GM12878 (cell line): Measurements from ENCODE around the gene TMCO6. TPM values are rescaled to one million over a fixed set of nuclear protein-coding genes. Genes with fewer than 3 reads are reported as not detected.

ENCODE experiments used
- ATAC-seq: fragments of 200-7000 bp; cut with Tn5 transposase; 3 replicates; pipeline ENCODE4 v1.9.1; 2020; ENCODE audit warnings: mild to moderate bottlenecking, moderate library complexity
- BruUV-seq: library from RNA; stranded (reverse); fragments of 400-500 nt; replicated peaks from 2 replicates; lab custom pipeline; 2021; lab: Mats Ljungman, UMichigan
- CTCF ChIA-PET: fragments of 300-600 bp; sonication (Branson Sonifier 250); formaldehyde crosslinking; extraction: SDS; loops from one replicate; lab custom pipeline; 2021; ENCODE audit warnings: inconsistent platforms; lab: Yijun Ruan, JAX
- POLR2A ChIA-PET: fragments of 350-600 bp; formaldehyde crosslinking; extraction: SDS; loops from one replicate; lab custom pipeline; 2021; ENCODE audit warnings: inconsistent platforms; lab: Charles Lee
- RAD21 ChIA-PET: fragments of 300-600 bp; sonication (Branson Sonifier 250); formaldehyde crosslinking; loops from one replicate; lab custom pipeline; 2023; ENCODE audit warnings: antibody characterized with exemption; ENCODE audit not compliant: unreplicated experiment; lab: Charles Lee
- SMC1A ChIA-PET: fragments of 300-600 bp; sonication (Branson Sonifier 250); formaldehyde crosslinking; loops from one replicate; lab custom pipeline; 2023; ENCODE audit not compliant: unreplicated experiment, uncharacterized antibody; lab: Charles Lee
- DNase-seq: peaks from one replicate; pipeline ENCODE4 v3.0.0-alpha.2; 2011; ENCODE audit warnings: low read depth, low spot score
- FAIRE-seq: peaks from 3 replicates; lab custom pipeline; 2011; peaks lifted over from hg19 to GRCh38; lab: Jason Lieb, UNC
- H2AFZ ChIP-seq: 2 replicates; pipeline ENCODE4 v1.6.0; 2011; ENCODE audit warnings: low read depth, low read length, control low read depth; ENCODE audit not compliant: control insufficient read depth
- H3K27ac ChIP-seq: 2 replicates; pipeline ENCODE4 v1.5.1; 2011; ENCODE audit warnings: control low read depth; ENCODE audit not compliant: control insufficient read depth, insufficient read depth
- H3K27me3 ChIP-seq, 2 experiments: replicated peaks in 1 of 2; 2 replicates each; pipeline versions ENCODE4 v1.6.0 to v1.6.1; 2011; ENCODE audit warnings: low read length in 1 of 2; ENCODE audit not compliant: control insufficient read depth in 2 of 2, insufficient read depth in 2 of 2
- H3K36me3 ChIP-seq, 2 experiments: 2 replicates each; pipeline ENCODE4 v1.5.1; 2011; ENCODE audit warnings: low read length in 1 of 2; ENCODE audit not compliant: control insufficient read depth in 2 of 2, insufficient read depth in 2 of 2
- H3K4me1 ChIP-seq: 2 replicates; pipeline ENCODE4 v1.6.1; 2011; ENCODE audit warnings: mild to moderate bottlenecking, low read length, moderate library complexity, mixed read lengths; ENCODE audit not compliant: control insufficient read depth, insufficient read depth
- H3K4me2 ChIP-seq: 2 replicates; pipeline ENCODE4 v1.6.0; 2011; ENCODE audit warnings: control low read depth; ENCODE audit not compliant: control insufficient read depth, insufficient read depth
- H3K4me3 ChIP-seq: fragments of 200-600 bp; sonication (generic); 2 replicates; pipeline ENCODE4 v1.5.1; 2016
- H3K79me2 ChIP-seq: 2 replicates; pipeline ENCODE4 v1.6.0; 2011; ENCODE audit warnings: low read length; ENCODE audit not compliant: control insufficient read depth, insufficient read depth
- H3K9ac ChIP-seq: 2 replicates; pipeline ENCODE4 v1.8.0; 2011; ENCODE audit warnings: low read length, control low read depth, mixed read lengths; ENCODE audit not compliant: control insufficient read depth, insufficient read depth
- H3K9me3 ChIP-seq: replicated peaks from 3 replicates; pipeline ENCODE4 v1.5.1; 2011; ENCODE audit warnings: mild to moderate bottlenecking, low read length; ENCODE audit not compliant: control insufficient read depth, insufficient read depth
- H4K20me1 ChIP-seq: 2 replicates; pipeline ENCODE4 v1.6.0; 2011; ENCODE audit not compliant: control insufficient read depth, insufficient read depth
- BCL3 ChIP-seq: IDR thresholded peaks from 2 replicates; pipeline ENCODE4 v1.6.1; 2011; ENCODE audit warnings: borderline replicate concordance, low read depth, mild to moderate bottlenecking, moderate library complexity, low read length; ENCODE audit not compliant: insufficient read depth, poor library complexity, severe bottlenecking
- FOS ChIP-seq: IDR thresholded peaks from 3 replicates; pipeline ENCODE4 v1.6.1; 2011; ENCODE audit warnings: borderline replicate concordance; ENCODE audit not compliant: insufficient read length; ENCODE audit errors: extremely low read depth
- GABPA ChIP-seq: IDR thresholded peaks from 2 replicates; pipeline ENCODE4 v1.6.1; 2014; ENCODE audit warnings: antibody characterized with exemption, low read depth, mild to moderate bottlenecking, inconsistent platforms
- IKZF1 ChIP-seq: fragments of 450-650 bp; conservative IDR thresholded peaks from 2 replicates; pipeline ENCODE4 v1.6.1; 2017; ENCODE audit warnings: antibody characterized with exemption, mild to moderate bottlenecking
- NBN ChIP-seq: fragments of 450-650 bp; IDR thresholded peaks from 2 replicates; pipeline ENCODE4 v1.6.1; 2016
- SPI1 ChIP-seq: IDR thresholded peaks from 2 replicates; pipeline ENCODE4 v1.6.1; 2011; ENCODE audit warnings: low read depth, mild to moderate bottlenecking, low read length, moderate library complexity, borderline replicate concordance; ENCODE audit not compliant: insufficient read depth
- TAF1 ChIP-seq: IDR thresholded peaks from 2 replicates; pipeline ENCODE4 v1.6.1; 2011; ENCODE audit warnings: mild to moderate bottlenecking, low read depth, low read length, borderline replicate concordance
- ZBED1 ChIP-seq: IDR thresholded peaks from 2 replicates; pipeline ENCODE4 v1.6.1; 2016; ENCODE audit warnings: borderline replicate concordance
- ZBTB4 ChIP-seq: fragments of 450-650 bp; formaldehyde crosslinking; IDR thresholded peaks from 2 replicates; pipeline ENCODE4 v1.4.0; 2022; ENCODE audit warnings: mild to moderate bottlenecking, moderate library complexity
- WGBS: methylation state at CpG from one replicate; pipeline ENCODE4 v1.1.6; 2016; ENCODE audit warnings: low lambda C conversion rate; ENCODE audit not compliant: insufficient replicate concordance, insufficient coverage; ENCODE audit errors: missing lambda C conversion rate; 5-methylcytosine and 5-hydroxymethylcytosine counted together
- in situ Hi-C: fragments of 300-500 bp; cut with MboI; formaldehyde crosslinking; loops from 9 replicates; pipeline ENCODE4 v1.14.3; 2018; ENCODE audit warnings: mixed read lengths
- intact Hi-C: fragments of 100-400 bp; cut with micrococcal nuclease; formaldehyde crosslinking; loops from one replicate; pipeline ENCODE4 v1.14.2; 2022; ENCODE audit not compliant: unreplicated experiment
- polyA plus RNA-seq, 11 experiments: library from polyadenylated mRNA; depleted of rRNA in 4 of 11; unstranded in 6 of 11; stranded (reverse) in 5 of 11; fragments of >200 nt; fragmentation: Nextera tagmentation in 4 of 11; fragmentation: Illumina TruSeq in 1 of 11; extraction: Ambion mirVana in 4 of 11; extraction: Trizol in 1 of 11; gene quantifications; 1 replicate in 1 of 11; 2 replicates in 10 of 11; pipeline versions ENCODE4 v1.2.1 to v1.2.3, GENCODE V29; 2011 to 2016; ENCODE audit warnings: inconsistent platforms in 2 of 11, missing spikeins in 2 of 11, low read depth in 1 of 11
- total RNA-seq, 4 experiments: library from RNA; depleted of rRNA in 3 of 4; stranded (reverse); fragments of >200 nt in 3 of 4; fragmentation: Illumina TruSeq in 1 of 4; extraction: Trizol in 1 of 4; gene quantifications; 2 replicates each; pipeline versions ENCODE4 v1.2.1 to v1.2.3, GENCODE V29; 2013 to 2021
- TF ChIP-seq, protein P1 (sequence below): IDR thresholded peaks from 2 replicates; pipeline ENCODE4 v1.6.1; 2012; ENCODE audit warnings: low read length, inconsistent platforms

Gene TMCO6
- total and polyA plus RNA-seq, 10 of the 15 experiments (the other 5 are each of a cell fraction or from before 2014, with no cell fraction given) = 4.1 to 21.6 (median 11.7) TPM

DNA sequence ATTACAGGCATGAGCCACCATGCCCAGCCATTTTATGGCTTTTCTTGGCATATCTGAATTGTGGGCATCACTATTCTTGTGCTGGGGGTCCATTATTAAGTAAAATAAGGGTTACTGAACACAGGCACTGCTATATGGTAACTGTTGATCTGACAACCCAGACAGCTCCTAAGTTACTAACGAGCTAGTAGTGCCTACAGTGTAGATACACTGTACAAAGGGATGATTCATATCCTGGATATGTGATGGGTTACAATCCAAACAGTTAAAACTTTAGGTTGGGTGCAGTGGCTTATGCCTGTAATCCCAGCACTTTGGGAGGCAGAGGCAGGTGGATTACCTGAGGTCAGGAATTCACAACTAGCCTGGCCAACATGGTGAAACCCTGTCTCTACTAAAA lies 10.5 kb upstream of the TMCO6 start:
- FAIRE-seq (no peak), ATAC-seq (no peak), DNase-seq (no peak)
- no TSS peak for BruUV-seq
- WGBS = 20% methylated on average over 1 of the region's 1 CpG
- Histone ChIP-seq H3K9ac (no peak overlapping the region), H3K4me2 (no peak overlapping the region), H3K9me3 (peaks cover 1% of the 10 kb centered on the region; the same call in 1 of the 3 replicates), H3K4me1 (peaks cover 13% of the 10 kb centered on the region), H3K27me3 (peaks cover 3 to 4% of the 10 kb centered on the region in 2 experiments; a peak in 2 of 4 replicates), H3K36me3 (no peaks in the 10 kb centered on the region), H4K20me1 (no peaks in the 10 kb centered on the region), H3K79me2 (no peaks in the 10 kb centered on the region), H2AFZ (no peak overlapping the region), H3K4me3 (no peak overlapping the region), H3K27ac (no peak overlapping the region)
- RAD21 ChIA-PET = no interaction called here
- intact Hi-C loops (no loop called here), in situ Hi-C loops (no loop called here)
- CTCF ChIA-PET = no interaction called here
- TF ChIP-seq ZBED1 = no peak
- no peak for TF ChIP-seq BCL3
- no peak for TF ChIP-seq SPI1
- no peak for TF ChIP-seq FOS
- TF ChIP-seq, protein P1, sequence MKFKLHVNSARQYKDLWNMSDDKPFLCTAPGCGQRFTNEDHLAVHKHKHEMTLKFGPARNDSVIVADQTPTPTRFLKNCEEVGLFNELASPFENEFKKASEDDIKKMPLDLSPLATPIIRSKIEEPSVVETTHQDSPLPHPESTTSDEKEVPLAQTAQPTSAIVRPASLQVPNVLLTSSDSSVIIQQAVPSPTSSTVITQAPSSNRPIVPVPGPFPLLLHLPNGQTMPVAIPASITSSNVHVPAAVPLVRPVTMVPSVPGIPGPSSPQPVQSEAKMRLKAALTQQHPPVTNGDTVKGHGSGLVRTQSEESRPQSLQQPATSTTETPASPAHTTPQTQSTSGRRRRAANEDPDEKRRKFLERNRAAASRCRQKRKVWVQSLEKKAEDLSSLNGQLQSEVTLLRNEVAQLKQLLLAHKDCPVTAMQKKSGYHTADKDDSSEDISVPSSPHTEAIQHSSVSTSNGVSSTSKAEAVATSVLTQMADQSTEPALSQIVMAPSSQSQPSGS = no peak
- TF ChIP-seq TAF1 = no peak
- no peak for TF ChIP-seq NBN
- no peak for TF ChIP-seq IKZF1
- TF ChIP-seq ZBTB4 = no peak
- no peak for TF ChIP-seq GABPA
- SMC1A ChIA-PET = no interaction called here
- POLR2A ChIA-PET = no interaction called here
